Jurkat, Clone E6-1 (cell line): Measurements from ENCODE around the gene ITPR3.

Source experiments
- DNase-seq: peaks from one replicate; pipeline ENCODE4 v3.0.0-alpha.2; 2011; ENCODE audit warnings: low read depth, low spot score
- H3K4me3 ChIP-seq: 2 replicates; pipeline ENCODE4 v1.5.1; 2011; ENCODE audit warnings: mild to moderate bottlenecking, low read length, control low read depth, moderate library complexity

The ITPR3 gene

GRCh38 chr6:33692078-33692759 is 71.1 kb downstream of the ITPR3 start:
- H3K4me3 ChIP-seq: no peak overlapping the region
- DNase-seq: no peak

- no peak for DNase-seq
- H3K4me3 ChIP-seq: no peak overlapping the region
Observed at GRCh38 chr6:33692760-33693158, 71.6 kb downstream of the ITPR3 start.

DNA sequence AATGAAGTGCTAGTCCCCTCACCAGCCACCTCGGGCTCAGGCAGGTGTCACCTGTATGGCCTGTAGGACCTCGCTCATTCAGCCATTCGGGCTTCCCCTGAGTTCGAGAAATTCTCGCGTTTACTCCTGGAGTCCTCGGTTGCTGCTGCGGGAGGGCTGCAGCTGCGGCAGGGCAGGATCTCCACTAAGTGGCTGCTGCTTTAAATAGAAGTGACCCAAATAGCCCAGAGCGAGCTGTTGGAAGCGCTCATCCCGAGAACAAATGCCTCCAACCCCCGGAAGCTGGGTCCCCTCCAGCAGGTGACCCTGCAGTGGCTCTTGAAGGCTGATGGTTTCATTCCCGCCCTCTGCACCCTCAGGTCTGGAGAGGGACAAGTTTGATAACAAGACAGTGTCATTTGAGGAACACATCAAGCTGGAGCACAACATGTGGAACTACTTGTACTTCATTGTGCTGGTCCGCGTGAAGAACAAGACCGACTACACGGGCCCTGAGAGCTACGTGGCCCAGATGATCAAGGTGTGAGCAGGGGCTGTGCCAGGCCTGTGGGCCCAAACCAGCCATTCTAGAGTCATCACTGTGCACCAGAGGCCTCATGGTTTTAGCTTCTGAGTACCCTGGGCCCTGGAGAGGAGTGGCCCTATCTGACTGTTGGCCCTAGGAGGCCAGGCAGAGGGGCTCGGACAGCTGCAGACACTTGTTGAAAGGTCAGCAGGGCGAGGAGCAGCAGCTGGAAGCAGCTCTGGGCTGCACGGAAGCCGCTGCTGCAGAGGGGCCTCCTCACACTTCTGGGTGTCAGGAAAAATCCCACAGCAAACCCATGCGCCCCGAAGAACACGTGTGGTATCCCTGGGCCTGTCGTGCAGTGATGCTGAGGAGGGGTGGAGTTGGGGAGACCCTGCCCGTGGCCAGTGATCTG is 72.3 kb downstream of the ITPR3 start:
- no peak for DNase-seq
- no peak overlapping the region for H3K4me3 ChIP-seq

GRCh38 chr6:33694401-33694931 is 73.3 kb downstream of the ITPR3 start:
- no peak overlapping the region for H3K4me3 ChIP-seq
- DNase-seq: no peak

DNA sequence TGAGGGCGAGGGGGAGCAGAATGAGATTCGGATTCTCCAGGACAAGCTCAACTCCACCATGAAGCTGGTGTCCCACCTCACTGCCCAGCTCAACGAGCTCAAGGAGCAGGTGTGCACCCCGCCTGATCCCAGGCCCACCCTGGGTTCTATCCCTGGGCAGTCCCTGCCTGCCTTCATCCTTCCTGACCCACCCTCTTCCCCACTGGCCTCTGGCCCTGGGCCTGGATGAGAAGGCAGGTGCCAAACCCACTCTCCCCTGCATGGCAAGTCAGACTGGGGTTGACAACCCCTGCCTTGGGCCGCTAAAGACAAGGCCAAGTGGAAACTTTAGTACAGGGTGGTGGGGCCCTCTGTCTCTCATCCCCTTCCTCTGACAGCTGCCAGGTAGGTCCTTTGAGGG is 73.9 kb downstream of the ITPR3 start:
- H3K4me3 ChIP-seq: no peak overlapping the region
- no peak for DNase-seq

DNA sequence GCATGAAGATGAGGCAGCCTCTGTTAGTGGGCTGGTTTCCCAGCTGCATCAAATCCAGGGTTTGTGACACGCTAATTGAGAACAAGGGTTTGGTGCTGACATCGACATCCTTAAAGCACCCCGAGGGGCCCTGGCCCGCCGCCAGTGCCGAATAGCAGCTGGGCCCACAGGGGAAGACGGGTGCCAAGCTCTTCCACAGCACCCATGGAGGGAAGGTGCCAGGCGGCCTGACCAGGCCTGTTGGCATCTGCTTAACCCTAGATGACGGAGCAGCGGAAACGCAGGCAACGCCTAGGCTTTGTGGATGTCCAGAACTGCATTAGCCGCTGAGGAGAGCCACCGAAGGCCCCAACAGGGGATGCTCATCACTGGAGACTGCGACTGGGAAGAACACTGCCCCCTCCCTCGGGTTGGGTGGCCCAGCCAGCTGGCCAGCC is 74.3 kb downstream of the ITPR3 start:
- H3K4me3 ChIP-seq: no peak overlapping the region
- no peak for DNase-seq

DNA sequence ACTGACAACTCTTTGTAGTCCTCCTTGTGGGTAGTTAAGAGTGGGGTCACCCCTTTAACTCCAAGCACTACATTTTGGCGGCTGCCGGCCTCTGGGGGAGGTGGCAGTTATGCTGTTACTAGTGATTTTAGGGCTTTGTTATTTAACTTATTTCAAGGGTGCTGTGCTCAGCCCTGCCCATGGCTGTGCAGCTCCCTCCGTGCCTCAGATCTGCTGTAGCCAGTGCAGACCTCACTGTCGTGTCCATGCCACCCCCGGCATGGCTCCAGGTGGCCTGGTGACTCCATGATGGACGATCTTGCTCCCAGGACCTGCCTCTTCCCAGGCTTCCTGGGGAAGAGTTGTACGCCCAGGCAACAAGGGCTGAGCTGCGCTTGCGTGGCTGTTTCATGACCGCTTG is 75.0 kb downstream of the ITPR3 start:
- no peak for DNase-seq
- H3K4me3 ChIP-seq: no peak overlapping the region

DNA sequence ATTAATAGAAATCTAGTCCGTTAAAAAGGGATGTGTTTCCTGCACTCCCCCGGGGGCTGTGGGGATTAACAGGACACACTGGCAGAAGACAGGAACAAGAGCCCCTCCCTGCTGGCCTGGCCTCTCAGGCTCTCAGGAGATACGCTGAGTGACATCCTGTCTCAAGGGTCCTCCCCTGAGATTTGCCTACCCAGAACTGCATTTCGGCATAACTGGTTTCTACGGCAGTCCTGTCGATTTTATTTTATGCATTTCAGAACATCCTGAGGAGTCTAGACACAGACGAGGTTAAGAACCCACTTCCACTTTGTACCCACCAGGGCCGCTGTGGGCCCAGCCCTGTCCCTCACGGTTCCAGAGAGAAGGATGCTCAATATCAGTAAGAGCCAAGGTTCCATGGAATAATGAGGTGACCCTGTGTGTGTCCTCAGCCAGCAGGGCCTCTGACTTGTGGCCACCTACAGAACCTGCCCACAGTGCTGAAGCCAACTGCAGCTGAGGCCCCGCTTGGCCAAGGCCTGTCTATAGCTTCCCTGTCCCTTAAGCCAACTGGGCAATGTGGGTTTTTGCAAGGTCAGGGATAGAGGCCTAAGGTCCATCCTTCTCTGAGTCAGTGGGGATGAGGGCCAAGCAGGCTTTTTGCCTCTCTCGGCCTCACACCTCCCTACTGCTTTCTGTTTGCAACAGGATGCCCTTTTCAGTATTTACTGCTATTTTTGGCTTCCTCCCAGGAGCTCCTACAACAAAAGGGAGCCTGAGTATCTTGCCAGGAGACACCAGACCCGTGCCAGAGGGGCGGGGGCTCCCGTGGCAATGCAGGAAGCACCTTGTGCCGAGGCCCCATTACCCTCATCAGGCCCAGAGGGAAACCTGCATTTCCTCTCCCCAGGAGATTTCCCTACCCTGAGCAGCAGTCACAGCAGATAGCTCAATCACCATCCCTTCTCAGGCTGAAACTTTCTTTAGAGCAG is 75.7 kb downstream of the ITPR3 start:
- H3K4me3 ChIP-seq: no peak overlapping the region
- peak; percentile 62 for DNase-seq

- no peak for DNase-seq
- H3K4me3 ChIP-seq: no peak overlapping the region
Observed at GRCh38 chr6:33697845-33698244, 76.7 kb downstream of the ITPR3 start.

DNA sequence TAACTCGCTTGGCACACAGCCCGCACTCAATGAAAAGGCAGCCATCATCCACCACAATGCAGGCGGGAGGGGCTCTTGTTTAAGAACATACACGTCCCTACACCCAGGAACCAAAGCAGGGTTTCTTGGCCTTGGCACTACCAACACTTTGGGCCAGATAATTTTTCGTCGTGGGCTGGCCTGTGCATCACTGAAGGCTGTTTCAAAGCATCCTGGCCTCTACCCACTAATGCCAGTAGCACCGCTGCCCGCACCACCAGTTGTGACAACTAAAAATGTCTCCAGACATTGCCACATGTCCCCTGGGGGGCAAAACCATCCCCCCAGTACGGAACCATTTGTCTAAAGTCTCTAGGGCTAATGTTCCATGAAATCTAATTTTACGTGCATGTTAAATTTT is 77.4 kb downstream of the ITPR3 start:
- H3K4me3 ChIP-seq: no peak overlapping the region
- DNase-seq: peak; percentile 86

DNA sequence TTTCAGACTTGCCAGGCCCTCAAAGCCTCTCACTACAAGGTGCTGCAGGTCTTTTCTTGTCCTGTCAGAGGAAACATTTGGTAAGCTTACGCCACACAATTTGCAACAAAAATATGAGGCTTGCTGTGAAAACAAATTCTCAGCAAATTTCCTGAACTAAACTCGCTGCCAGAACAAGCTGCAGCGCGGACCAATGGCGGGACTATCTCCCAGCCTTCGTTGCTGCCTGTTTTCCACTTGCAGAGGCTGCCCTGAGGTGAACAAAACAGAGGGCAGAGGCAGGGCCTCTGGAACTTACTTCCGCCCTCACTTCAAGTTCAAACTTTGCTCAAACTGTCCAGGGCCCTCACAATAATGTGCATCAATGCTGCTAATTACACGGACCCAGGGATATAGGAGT is 78.0 kb downstream of the ITPR3 start:
- DNase-seq: no peak
- no peak overlapping the region for H3K4me3 ChIP-seq

- no peak overlapping the region for H3K4me3 ChIP-seq
- no peak for DNase-seq
Observed at GRCh38 chr6:33699739-33700138, 78.6 kb downstream of the ITPR3 start.

- H3K4me3 ChIP-seq: no peak overlapping the region
- peak; percentile 57 for DNase-seq
Observed at GRCh38 chr6:33700391-33701050, 79.4 kb downstream of the ITPR3 start.

GRCh38 chr6:33702345-33702977 is 81.3 kb downstream of the ITPR3 start:
- no peak overlapping the region for H3K4me3 ChIP-seq
- no peak for DNase-seq

DNA sequence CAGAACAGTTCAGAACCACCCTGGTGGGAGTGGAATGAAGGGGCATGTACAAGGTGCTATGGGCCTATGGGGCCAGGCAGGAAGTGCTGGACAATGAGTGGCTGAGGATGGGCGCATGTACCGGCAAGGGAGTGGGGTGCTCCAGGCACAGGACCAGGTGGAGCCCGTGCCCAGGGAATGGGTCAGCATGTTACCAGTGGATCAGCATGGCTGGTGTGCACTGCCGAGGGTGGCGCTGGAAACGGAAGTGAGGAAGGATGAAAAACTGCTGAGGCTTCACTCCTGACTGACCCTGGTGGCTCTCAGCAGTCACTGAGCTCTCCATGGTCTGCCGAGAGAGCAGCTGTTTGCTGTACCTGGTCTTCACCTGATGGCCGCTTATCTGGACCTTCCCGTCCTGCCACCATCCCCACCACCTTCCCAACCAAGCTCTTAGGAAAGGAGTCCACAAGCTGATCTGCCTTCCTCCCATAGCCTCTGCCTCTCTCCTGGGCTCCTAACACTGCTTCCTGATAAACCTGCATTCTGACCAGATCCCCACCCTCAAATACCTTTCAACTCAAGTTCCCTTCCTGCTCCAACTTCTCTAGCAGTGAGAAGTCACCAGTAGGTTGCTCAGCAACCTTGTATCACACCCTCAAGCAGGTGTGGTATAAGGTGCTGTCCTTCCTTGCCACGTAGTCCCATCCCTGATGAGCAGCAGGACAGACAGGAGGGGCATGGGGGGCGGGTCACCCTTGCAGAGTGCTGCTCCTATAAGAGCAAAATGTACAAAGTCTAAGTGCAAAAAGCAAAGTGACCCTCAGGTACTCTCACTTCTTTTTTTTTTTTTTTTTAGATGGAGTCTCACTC is 83.3 kb downstream of the ITPR3 start:
- DNase-seq: no peak
- H3K4me3 ChIP-seq: no peak overlapping the region

- DNase-seq: no peak
Observed at GRCh38 chr6:33705268-33705885, 84.3 kb downstream of the ITPR3 start.

More at GRCh38 chr6:33705268-33705885, 84.3 kb downstream of the ITPR3 start:
- H3K4me3 ChIP-seq: no peak overlapping the region
